ENCODE measurements around the gene HOXC4. TPM values are rescaled to one million over a fixed set of nuclear protein-coding genes. Genes with fewer than 3 reads are reported as not detected.

HOXC4 gene
- total and polyA plus RNA-seq, 10 of the 15 experiments (the other 5 are each of a cell fraction or from before 2014, with no cell fraction given): 1.0 to 11.4 (median 4.2) TPM

DNA sequence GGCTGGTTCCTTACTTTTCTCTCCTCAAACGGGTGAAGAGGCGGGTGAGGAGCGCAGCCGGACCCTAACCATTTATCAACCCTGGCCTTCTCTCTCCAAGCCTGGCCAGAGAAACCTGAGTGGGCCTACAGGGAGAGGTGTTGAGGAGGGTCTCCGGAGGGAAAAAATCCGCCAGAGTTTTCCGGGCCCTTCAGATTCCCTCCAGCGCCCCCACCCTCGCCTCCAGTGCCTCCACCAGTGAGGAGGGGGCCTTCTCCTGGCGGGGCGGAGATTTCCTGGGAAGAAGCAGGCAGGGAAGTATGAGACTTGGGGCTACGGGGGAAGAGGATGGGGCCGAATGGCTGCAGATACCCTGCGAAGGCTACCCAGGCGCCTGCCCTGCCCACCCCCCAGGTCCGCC, 22.2 kb upstream of the HOXC4 start:
- no peak overlapping the region for H3K4me2 ChIP-seq (ENCODE audit: control insufficient read depth, insufficient read depth)
- no peaks in the 10 kb centered on the region for H3K36me3 ChIP-seq (ENCODE audit: control insufficient read depth in 2 of 2, insufficient read depth in 2 of 2, low read length in 1 of 2)
- ChIA-PET CTCF (interaction anchor here (1.1 to 13.4 kb wide), 21 partner anchors 7 to 356 kb away, joined by 3 to 343 read pairs (median 16); partner anchors contain the start of genes HOXC10, HOXC4, HOXC8 and HOXC9), SMC1A (ENCODE audit: uncharacterized antibody, unreplicated experiment) (interaction anchor here (1.1 to 5.5 kb wide), 18 partner anchors 9 to 175 kb away, joined by 3 to 126 read pairs (median 8); partner anchors contain the start of genes HOXC4 and SMUG1), RAD21 (ENCODE audit: unreplicated experiment) (interaction anchor here (1.0 to 12.6 kb wide), 15 partner anchors 8 to 229 kb away, joined by 3 to 222 read pairs (median 15); partner anchors contain the start of genes HOXC4, HOXC8 and SMUG1), POLR2A (interaction anchor here (2.1 kb wide), 1 partner anchor 14 kb away, joined by 12 read pairs; no protein-coding TSS in a partner anchor)
- no peaks in the 10 kb centered on the region for H4K20me1 ChIP-seq (ENCODE audit: control insufficient read depth, insufficient read depth)
- H2AFZ ChIP-seq (ENCODE audit: control insufficient read depth, low read depth, low read length): no peak overlapping the region
- no peaks in the 10 kb centered on the region for H3K9me3 ChIP-seq (replicated peaks; ENCODE audit: control insufficient read depth, insufficient read depth, low read length)
- 24% methylated on average over 14 of the region's 16 CpGs for WGBS (ENCODE audit: insufficient coverage, insufficient replicate concordance, low lambda C conversion rate, missing lambda C conversion rate)
- H3K79me2 ChIP-seq (ENCODE audit: control insufficient read depth, insufficient read depth, low read length): no peaks in the 10 kb centered on the region
- intact Hi-C loops (cut with micrococcal nuclease; ENCODE audit: unreplicated experiment): no loop called here
- H3K4me1 ChIP-seq (ENCODE audit: control insufficient read depth, insufficient read depth, low read length): peaks cover 9% of the 10 kb centered on the region
- in situ Hi-C loops (cut with MboI): no loop called here
- peaks cover 3 to 36% of the 10 kb centered on the region in 2 experiments for H3K27me3 ChIP-seq (replicated peaks in 1 of 2; ENCODE audit: control insufficient read depth in 2 of 2, insufficient read depth in 2 of 2, low read length in 1 of 2)
- no peak overlapping the region for H3K9ac ChIP-seq (ENCODE audit: control insufficient read depth, insufficient read depth, low read length)
- H3K4me3 ChIP-seq: no peak overlapping the region
- ATAC-seq (no peak), DNase-seq (ENCODE audit: low read depth, low spot score) (no peak), FAIRE-seq (no peak)
- no TSS peak for BruUV-seq (replicated peaks)
- no peak overlapping the region for H3K27ac ChIP-seq (ENCODE audit: control insufficient read depth, insufficient read depth)
- no peak for TF ChIP-seq RBBP5 (conservative IDR thresholded peaks at IDR 0.05)
- TF ChIP-seq RUNX3 (IDR thresholded peaks at IDR 0.05; ENCODE audit: low read length): no peak
- TF ChIP-seq, protein P1, sequence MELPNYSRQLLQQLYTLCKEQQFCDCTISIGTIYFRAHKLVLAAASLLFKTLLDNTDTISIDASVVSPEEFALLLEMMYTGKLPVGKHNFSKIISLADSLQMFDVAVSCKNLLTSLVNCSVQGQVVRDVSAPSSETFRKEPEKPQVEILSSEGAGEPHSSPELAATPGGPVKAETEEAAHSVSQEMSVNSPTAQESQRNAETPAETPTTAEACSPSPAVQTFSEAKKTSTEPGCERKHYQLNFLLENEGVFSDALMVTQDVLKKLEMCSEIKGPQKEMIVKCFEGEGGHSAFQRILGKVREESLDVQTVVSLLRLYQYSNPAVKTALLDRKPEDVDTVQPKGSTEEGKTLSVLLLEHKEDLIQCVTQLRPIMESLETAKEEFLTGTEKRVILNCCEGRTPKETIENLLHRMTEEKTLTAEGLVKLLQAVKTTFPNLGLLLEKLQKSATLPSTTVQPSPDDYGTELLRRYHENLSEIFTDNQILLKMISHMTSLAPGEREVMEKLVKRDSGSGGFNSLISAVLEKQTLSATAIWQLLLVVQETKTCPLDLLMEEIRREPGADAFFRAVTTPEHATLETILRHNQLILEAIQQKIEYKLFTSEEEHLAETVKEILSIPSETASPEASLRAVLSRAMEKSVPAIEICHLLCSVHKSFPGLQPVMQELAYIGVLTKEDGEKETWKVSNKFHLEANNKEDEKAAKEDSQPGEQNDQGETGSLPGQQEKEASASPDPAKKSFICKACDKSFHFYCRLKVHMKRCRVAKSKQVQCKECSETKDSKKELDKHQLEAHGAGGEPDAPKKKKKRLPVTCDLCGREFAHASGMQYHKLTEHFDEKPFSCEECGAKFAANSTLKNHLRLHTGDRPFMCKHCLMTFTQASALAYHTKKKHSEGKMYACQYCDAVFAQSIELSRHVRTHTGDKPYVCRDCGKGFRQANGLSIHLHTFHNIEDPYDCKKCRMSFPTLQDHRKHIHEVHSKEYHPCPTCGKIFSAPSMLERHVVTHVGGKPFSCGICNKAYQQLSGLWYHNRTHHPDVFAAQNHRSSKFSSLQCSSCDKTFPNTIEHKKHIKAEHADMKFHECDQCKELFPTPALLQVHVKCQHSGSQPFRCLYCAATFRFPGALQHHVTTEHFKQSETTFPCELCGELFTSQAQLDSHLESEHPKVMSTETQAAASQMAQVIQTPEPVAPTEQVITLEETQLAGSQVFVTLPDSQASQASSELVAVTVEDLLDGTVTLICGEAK (IDR thresholded peaks at IDR 0.05; ENCODE audit: borderline replicate concordance): no peak
- no peak for TF ChIP-seq MXI1 (IDR thresholded peaks at IDR 0.05; ENCODE audit: low read depth, low read length)
- no peak for TF ChIP-seq ZBED1 (IDR thresholded peaks at IDR 0.05; ENCODE audit: borderline replicate concordance)
- TF ChIP-seq EED (IDR thresholded peaks at IDR 0.05; ENCODE audit: low read depth): no peak
- TF ChIP-seq DPF2 (IDR thresholded peaks at IDR 0.05): no peak
- TF ChIP-seq, protein P2, sequence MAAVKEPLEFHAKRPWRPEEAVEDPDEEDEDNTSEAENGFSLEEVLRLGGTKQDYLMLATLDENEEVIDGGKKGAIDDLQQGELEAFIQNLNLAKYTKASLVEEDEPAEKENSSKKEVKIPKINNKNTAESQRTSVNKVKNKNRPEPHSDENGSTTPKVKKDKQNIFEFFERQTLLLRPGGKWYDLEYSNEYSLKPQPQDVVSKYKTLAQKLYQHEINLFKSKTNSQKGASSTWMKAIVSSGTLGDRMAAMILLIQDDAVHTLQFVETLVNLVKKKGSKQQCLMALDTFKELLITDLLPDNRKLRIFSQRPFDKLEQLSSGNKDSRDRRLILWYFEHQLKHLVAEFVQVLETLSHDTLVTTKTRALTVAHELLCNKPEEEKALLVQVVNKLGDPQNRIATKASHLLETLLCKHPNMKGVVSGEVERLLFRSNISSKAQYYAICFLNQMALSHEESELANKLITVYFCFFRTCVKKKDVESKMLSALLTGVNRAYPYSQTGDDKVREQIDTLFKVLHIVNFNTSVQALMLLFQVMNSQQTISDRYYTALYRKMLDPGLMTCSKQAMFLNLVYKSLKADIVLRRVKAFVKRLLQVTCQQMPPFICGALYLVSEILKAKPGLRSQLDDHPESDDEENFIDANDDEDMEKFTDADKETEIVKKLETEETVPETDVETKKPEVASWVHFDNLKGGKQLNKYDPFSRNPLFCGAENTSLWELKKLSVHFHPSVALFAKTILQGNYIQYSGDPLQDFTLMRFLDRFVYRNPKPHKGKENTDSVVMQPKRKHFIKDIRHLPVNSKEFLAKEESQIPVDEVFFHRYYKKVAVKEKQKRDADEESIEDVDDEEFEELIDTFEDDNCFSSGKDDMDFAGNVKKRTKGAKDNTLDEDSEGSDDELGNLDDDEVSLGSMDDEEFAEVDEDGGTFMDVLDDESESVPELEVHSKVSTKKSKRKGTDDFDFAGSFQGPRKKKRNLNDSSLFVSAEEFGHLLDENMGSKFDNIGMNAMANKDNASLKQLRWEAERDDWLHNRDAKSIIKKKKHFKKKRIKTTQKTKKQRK (IDR thresholded peaks at IDR 0.05; ENCODE audit: low read depth, low read length): no peak
- no peak for TF ChIP-seq ESRRA (IDR thresholded peaks at IDR 0.05; ENCODE audit: low read length)
- no peak for TF ChIP-seq IKZF2 (IDR thresholded peaks at IDR 0.05)
- TF ChIP-seq LARP7 (IDR thresholded peaks at IDR 0.05): no peak
- no peak for TF ChIP-seq SREBF2 (IDR thresholded peaks at IDR 0.05; ENCODE audit: low read length)
- no peak for TF ChIP-seq GABPA (IDR thresholded peaks at IDR 0.05; ENCODE audit: low read depth)
- TF ChIP-seq IRF4 (IDR thresholded peaks at IDR 0.05; ENCODE audit: low read depth, low read length): no peak
- no peak for TF ChIP-seq TCF12 (IDR thresholded peaks at IDR 0.05; ENCODE audit: low read depth, low read length)
- TF ChIP-seq, protein P3, sequence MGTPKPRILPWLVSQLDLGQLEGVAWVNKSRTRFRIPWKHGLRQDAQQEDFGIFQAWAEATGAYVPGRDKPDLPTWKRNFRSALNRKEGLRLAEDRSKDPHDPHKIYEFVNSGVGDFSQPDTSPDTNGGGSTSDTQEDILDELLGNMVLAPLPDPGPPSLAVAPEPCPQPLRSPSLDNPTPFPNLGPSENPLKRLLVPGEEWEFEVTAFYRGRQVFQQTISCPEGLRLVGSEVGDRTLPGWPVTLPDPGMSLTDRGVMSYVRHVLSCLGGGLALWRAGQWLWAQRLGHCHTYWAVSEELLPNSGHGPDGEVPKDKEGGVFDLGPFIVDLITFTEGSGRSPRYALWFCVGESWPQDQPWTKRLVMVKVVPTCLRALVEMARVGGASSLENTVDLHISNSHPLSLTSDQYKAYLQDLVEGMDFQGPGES (IDR thresholded peaks at IDR 0.05): no peak
- TF ChIP-seq SREBF1 (IDR thresholded peaks at IDR 0.05; ENCODE audit: low read length): no peak
- no peak for TF ChIP-seq STAT1 (conservative IDR thresholded peaks at IDR 0.05)
- no peak for TF ChIP-seq NR2C1 (IDR thresholded peaks at IDR 0.05)

Measured in GM12878 (cell line).